PC-9 (cell line): ENCODE data around the gene HMX1. TPM values are rescaled to one million over a fixed set of nuclear protein-coding genes. Genes with fewer than 3 reads are reported as not detected.

Experiments
- BruUV-seq: library from RNA; stranded (reverse); fragments of 400-500 nt; replicated peaks from 2 replicates; lab custom pipeline; 2021; lab: Mats Ljungman, UMichigan
- CTCF ChIA-PET: fragments of 300-600 bp; sonication (Branson Sonifier 250); formaldehyde crosslinking; loops from one replicate; lab custom pipeline; 2022; ENCODE audit warnings: antibody characterized with exemption; lab: Charles Lee
- POLR2A ChIA-PET: fragments of 300-600 bp; sonication (Branson Sonifier 250); formaldehyde crosslinking; loops from one replicate; lab custom pipeline; 2022; ENCODE audit warnings: antibody characterized with exemption; ENCODE audit not compliant: unreplicated experiment; lab: Charles Lee
- DNase-seq, 2 experiments: peaks; one replicate each; pipeline versions ENCODE4 v3.0.0 to v3.0.0-alpha.2; 2015 to 2022; ENCODE audit warnings: mixed read lengths in 1 of 2
- H2AFZ ChIP-seq: fragments of 200-600 bp; sonication (generic); 2 replicates; pipeline ENCODE4 v1.8.1; 2017; ENCODE audit warnings: antibody characterized with exemption
- H3F3A ChIP-seq: fragments of 200-600 bp; sonication (generic); 2 replicates; pipeline ENCODE4 v1.8.1; 2017; ENCODE audit warnings: antibody characterized with exemption, mild to moderate bottlenecking, low read depth; ENCODE audit not compliant: insufficient read depth
- H3K27ac ChIP-seq: fragments of 200-600 bp; sonication (generic); 2 replicates; pipeline ENCODE4 v1.6.1; 2016; ENCODE audit warnings: mixed run types
- H3K27me3 ChIP-seq: fragments of 200-600 bp; sonication (generic); 2 replicates; pipeline ENCODE4 v1.6.1; 2016; ENCODE audit warnings: low read depth, mixed run types; ENCODE audit not compliant: insufficient read depth
- H3K36me3 ChIP-seq: fragments of 200-600 bp; sonication (generic); 2 replicates; pipeline ENCODE4 v1.6.1; 2016; ENCODE audit warnings: low read depth, mixed run types
- H3K4me1 ChIP-seq: fragments of 200-600 bp; sonication (generic); replicated peaks from 2 replicates; pipeline ENCODE4 v1.6.1; 2016; ENCODE audit warnings: mixed run types; ENCODE audit not compliant: insufficient read depth
- H3K4me2 ChIP-seq: fragments of 200-600 bp; sonication (generic); 2 replicates; pipeline ENCODE4 v1.6.1; 2017; ENCODE audit warnings: mixed run types
- H3K4me3 ChIP-seq: fragments of 200-600 bp; sonication (generic); 2 replicates; pipeline ENCODE4 v1.6.1; 2016; ENCODE audit warnings: mixed run types
- H3K79me2 ChIP-seq: fragments of 200-600 bp; sonication (generic); 2 replicates; pipeline ENCODE4 v1.6.1; 2017; ENCODE audit warnings: low read depth, mixed run types
- H3K9me2 ChIP-seq: fragments of 200-600 bp; sonication (generic); 2 replicates; pipeline ENCODE4 v1.8.1; 2017; ENCODE audit warnings: mild to moderate bottlenecking; ENCODE audit not compliant: insufficient read depth
- H3K9me3 ChIP-seq: fragments of 200-600 bp; sonication (generic); 2 replicates; pipeline ENCODE4 v1.8.1; 2016; ENCODE audit warnings: low read depth; ENCODE audit not compliant: insufficient read depth
- H4K20me1 ChIP-seq: fragments of 200-600 bp; sonication (generic); 2 replicates; pipeline ENCODE4 v1.8.1; 2017; ENCODE audit not compliant: insufficient read depth
- EZH2 ChIP-seq: fragments of 200-600 bp; sonication (generic); IDR thresholded peaks from 2 replicates; pipeline ENCODE4 v1.8.0; 2017; ENCODE audit warnings: antibody characterized with exemption, low read depth
- intact Hi-C: fragments of 100-400 bp; cut with micrococcal nuclease; formaldehyde crosslinking; loops from one replicate; pipeline ENCODE4 v1.10.0; 2022; ENCODE audit not compliant: unreplicated experiment
- total RNA-seq: library from RNA; stranded (reverse); gene quantifications from 2 replicates; pipeline ENCODE4 v1.2.3, GENCODE V29; 2021
- TF ChIP-seq, protein P1 (sequence below): fragments of 200-600 bp; sonication (generic); conservative IDR thresholded peaks from 2 replicates; pipeline ENCODE4 v1.6.1; 2017; ENCODE audit warnings: mixed run types, antibody characterized with exemption, mild to moderate bottlenecking, moderate library complexity

The HMX1 gene
- total RNA-seq, 1 experiment from 2014 or later: not detected

DNA sequence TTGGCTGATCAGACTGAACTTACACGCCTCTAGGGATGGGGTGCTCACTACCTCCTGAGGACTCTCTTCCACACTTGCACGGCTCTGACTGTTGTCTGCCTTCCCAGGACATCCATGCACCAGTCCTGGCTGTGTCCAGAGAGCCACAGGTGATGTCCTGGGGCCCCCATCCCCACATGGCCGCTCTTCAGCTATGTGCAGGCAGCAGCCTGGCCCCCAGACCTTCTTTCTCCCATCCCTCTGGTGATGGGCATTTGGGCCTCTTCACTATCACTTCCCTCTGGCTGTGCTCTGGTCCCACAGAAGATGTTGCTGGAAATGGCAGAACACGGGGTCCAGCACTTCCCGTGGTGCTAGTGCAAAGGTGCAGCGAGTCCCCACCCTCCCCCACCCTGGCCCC, 40.9 kb upstream of the HMX1 start:
- H3K36me3 ChIP-seq: no peaks in the 10 kb centered on the region
- ChIA-PET POLR2A (no interaction called here), CTCF (no interaction called here)
- H3K9me3 ChIP-seq: no peaks in the 10 kb centered on the region
- H3K27me3 ChIP-seq: peaks cover 77% of the 10 kb centered on the region
- intact Hi-C loops: no loop called here
- TF ChIP-seq EZH2: no peak
- TF ChIP-seq, protein P1, sequence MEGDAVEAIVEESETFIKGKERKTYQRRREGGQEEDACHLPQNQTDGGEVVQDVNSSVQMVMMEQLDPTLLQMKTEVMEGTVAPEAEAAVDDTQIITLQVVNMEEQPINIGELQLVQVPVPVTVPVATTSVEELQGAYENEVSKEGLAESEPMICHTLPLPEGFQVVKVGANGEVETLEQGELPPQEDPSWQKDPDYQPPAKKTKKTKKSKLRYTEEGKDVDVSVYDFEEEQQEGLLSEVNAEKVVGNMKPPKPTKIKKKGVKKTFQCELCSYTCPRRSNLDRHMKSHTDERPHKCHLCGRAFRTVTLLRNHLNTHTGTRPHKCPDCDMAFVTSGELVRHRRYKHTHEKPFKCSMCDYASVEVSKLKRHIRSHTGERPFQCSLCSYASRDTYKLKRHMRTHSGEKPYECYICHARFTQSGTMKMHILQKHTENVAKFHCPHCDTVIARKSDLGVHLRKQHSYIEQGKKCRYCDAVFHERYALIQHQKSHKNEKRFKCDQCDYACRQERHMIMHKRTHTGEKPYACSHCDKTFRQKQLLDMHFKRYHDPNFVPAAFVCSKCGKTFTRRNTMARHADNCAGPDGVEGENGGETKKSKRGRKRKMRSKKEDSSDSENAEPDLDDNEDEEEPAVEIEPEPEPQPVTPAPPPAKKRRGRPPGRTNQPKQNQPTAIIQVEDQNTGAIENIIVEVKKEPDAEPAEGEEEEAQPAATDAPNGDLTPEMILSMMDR: no peak
- H3K27ac ChIP-seq: no peak overlapping the region
- H2AFZ ChIP-seq: no peak overlapping the region
- no peaks in the 10 kb centered on the region for H3K79me2 ChIP-seq
- H3K4me2 ChIP-seq: no peak overlapping the region
- no peak overlapping the region for H3K4me3 ChIP-seq
- no peaks in the 10 kb centered on the region for H3F3A ChIP-seq
- H3K4me1 ChIP-seq: no peaks in the 10 kb centered on the region
- no TSS peak for BruUV-seq
- no peaks in the 10 kb centered on the region for H4K20me1 ChIP-seq
- no peak for DNase-seq
- H3K9me2 ChIP-seq: no peaks in the 10 kb centered on the region

DNA sequence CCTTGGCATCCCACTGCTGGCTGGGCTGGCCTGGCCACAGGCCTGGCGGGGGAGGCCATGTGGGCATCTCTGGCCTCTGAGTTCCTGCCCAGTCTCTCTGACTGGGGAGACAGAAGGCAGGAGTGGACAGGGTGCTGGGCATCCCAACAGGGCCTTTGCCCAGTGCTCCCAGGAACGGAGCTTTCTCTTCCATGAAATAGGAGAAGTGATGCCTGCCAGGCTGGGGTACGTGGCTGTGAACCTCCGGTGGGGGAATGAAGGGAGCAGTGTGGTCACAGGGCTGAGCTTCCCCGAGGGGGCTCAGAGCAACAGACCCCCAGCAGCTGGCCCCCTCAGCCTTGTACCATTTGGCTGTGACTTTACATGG, 40.4 kb upstream of the HMX1 start:
- intact Hi-C loops: no loop called here
- DNase-seq: no peak
- no peak overlapping the region for H3K27ac ChIP-seq
- H4K20me1 ChIP-seq: no peaks in the 10 kb centered on the region
- no peak overlapping the region for H3K4me3 ChIP-seq
- H3F3A ChIP-seq: no peaks in the 10 kb centered on the region
- H3K79me2 ChIP-seq: no peaks in the 10 kb centered on the region
- no TSS peak for BruUV-seq
- no peaks in the 10 kb centered on the region for H3K9me2 ChIP-seq
- ChIA-PET CTCF (no interaction called here), POLR2A (no interaction called here)
- H3K36me3 ChIP-seq: no peaks in the 10 kb centered on the region
- TF ChIP-seq, protein P1: no peak
- TF ChIP-seq EZH2: no peak
- no peak overlapping the region for H2AFZ ChIP-seq
- H3K27me3 ChIP-seq: peaks cover 82% of the 10 kb centered on the region
- no peak overlapping the region for H3K4me2 ChIP-seq
- no peaks in the 10 kb centered on the region for H3K4me1 ChIP-seq
- no peaks in the 10 kb centered on the region for H3K9me3 ChIP-seq

DNA sequence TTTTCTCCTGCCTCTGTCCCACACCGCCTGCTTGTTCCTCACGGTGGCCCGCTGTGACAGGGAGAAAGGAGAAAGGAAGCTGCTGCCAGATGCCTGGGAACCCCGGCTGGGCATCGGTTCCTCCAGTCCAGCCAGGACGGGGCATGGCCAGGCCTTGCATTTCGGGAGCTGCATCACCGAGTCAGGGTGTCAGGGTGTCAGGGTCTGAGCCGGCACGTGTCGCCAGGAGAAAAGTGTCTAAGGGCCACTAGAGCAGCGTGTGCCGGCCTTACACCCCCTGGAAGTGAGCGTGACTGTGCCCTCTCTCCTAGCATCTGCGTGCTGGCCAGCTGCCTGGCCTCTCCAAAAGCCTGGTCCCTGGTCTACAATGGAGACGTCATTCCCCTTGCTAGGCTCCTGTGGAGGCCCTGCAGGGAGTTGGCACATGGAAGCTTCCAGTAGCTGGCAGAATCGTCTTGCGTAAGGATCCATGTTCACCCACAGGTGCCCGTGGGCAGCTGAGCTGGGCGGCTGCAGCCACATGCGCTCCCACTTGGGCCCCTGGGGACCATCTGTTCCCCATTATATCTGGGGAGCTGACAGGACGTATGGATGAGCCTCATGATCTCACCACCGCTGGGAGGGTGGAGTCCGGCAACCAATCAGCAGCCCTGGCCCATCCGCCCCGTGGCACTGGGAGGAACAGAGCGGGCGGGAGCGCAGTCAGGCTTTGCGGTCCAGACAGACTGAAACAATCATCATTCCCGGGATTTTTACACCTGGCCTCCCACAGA, 39.9 kb upstream of the HMX1 start:
- ChIA-PET POLR2A (no interaction called here), CTCF (no interaction called here)
- Histone ChIP-seq H2AFZ (no peak overlapping the region), H3K4me3 (no peak overlapping the region), H3K79me2 (no peaks in the 10 kb centered on the region), H3K9me3 (no peaks in the 10 kb centered on the region), H3K27me3 (peaks cover 87% of the 10 kb centered on the region), H3F3A (no peaks in the 10 kb centered on the region), H3K4me1 (no peaks in the 10 kb centered on the region), H3K27ac (no peak overlapping the region), H3K36me3 (no peaks in the 10 kb centered on the region), H3K9me2 (no peaks in the 10 kb centered on the region), H3K4me2 (no peak overlapping the region), H4K20me1 (no peaks in the 10 kb centered on the region)
- no peak for DNase-seq
- TF ChIP-seq, protein P1: no peak
- no peak for TF ChIP-seq EZH2
- no TSS peak for BruUV-seq
- intact Hi-C loops: no loop called here
